Measurements from ENCODE around the gene OR52B2. TPM values are rescaled to one million over a fixed set of nuclear protein-coding genes. Genes with fewer than 3 reads are reported as not detected.

The OR52B2 gene
- total RNA-seq, 2 experiments from 2014 or later, result not detected

DNA sequence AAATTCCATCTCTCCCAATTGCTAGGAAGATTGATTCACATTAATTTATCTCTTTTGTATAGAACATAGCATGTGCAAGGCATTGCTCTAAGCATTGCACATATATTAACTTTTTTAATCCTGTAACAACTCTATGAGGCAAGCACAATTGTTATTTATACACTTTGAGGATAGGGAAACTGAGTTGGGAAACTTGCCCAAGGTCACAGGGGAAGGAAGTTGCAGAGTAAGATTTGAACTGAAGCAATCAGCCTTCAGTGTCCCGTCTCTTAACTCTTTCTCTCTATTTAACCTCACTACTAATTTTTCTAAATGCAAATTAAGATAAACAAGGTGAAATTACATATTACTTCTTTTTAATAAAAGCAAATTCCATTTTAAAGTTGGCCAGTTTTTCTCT is 40.5 kb downstream of the OR52B2 start:
- Mint-ChIP-seq H3K36me3 (no peaks in the 10 kb centered on the region), H3K4me1 (no peaks in the 10 kb centered on the region), H3K9me3 (no peaks in the 10 kb centered on the region), H3K27me3 (peaks cover 5% of the 10 kb centered on the region), H3K4me3 (no peak overlapping the region), H3K27ac (no peak overlapping the region)
- ATAC-seq (ENCODE audit: low read depth) (no peak), DNase-seq (no peak)
- POLR2A ChIA-PET, result no interaction called here

DNA sequence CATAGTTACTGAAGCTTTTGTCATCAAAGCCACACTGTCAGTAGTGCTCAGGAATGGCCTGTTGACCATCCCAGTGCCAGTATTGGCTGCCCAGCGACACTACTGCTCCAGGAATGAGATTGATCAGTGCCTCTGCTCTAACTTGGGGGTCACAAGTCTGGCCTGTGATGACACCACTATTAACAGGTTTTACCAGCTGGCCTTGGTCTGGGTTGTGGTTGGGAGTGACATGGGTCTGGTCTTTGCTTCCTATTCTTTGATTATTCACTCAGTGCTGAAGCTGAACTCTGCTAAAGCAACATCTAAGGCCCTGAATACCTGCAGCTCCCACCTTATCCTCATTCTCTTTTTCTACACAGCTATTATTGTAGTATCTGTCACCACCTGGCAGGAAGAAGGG is 41.1 kb downstream of the OR52B2 start:
- no peak overlapping the region for H3K4me3 Mint-ChIP-seq
- H3K4me1 Mint-ChIP-seq, result no peaks in the 10 kb centered on the region
- DNase-seq (no peak), ATAC-seq (ENCODE audit: low read depth) (no peak)
- POLR2A ChIA-PET, result no interaction called here
- no peaks in the 10 kb centered on the region for H3K36me3 Mint-ChIP-seq
- no peaks in the 10 kb centered on the region for H3K9me3 Mint-ChIP-seq
- H3K27me3 Mint-ChIP-seq, result peaks cover 5% of the 10 kb centered on the region
- H3K27ac Mint-ChIP-seq, result no peak overlapping the region

DNA sequence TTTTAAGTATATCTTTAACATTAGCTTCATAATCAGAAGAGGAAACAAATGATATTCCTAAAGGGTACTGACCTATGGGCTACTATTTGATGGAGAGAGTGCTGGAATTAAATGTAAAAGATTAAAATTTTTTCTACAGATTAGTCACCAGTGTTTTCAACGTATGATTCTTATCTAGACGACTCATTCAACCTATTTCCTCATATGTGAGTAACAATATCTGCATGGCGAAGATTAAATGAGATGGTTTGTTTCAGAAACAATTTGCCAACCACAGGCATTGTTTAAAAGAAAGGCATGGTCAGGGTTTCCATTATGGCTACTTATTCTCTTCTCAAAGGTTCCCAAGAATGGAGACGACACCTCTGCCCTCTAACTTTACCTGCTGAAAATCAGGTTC is 42.2 kb downstream of the OR52B2 start:
- no peak overlapping the region for H3K4me3 Mint-ChIP-seq
- no peaks in the 10 kb centered on the region for H3K36me3 Mint-ChIP-seq
- H3K9me3 Mint-ChIP-seq, result no peaks in the 10 kb centered on the region
- ATAC-seq (ENCODE audit: low read depth) (no peak), DNase-seq (no peak)
- POLR2A ChIA-PET, result no interaction called here
- peaks cover 5% of the 10 kb centered on the region for H3K27me3 Mint-ChIP-seq
- H3K4me1 Mint-ChIP-seq, result no peaks in the 10 kb centered on the region
- H3K27ac Mint-ChIP-seq, result no peak overlapping the region

DNA sequence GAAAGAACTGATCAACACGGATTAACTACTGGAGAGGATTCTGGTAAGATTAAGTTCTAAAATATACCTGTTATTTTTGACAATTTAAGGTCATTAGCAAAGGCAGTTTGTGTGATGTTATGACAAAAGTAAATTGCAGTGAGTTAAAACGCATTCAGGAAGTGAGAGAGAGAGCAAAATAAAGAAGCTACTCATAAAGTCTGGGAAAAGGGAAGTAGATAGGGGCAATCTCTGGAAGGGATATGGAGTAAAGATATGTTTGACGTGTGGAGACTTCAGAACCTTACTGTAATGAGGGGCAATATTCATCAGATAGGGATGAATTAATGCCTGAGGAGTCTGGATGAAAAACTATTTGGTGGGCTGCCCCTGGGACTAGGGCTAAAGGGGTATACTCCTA is 45.9 kb downstream of the OR52B2 start:
- no peak overlapping the region for H3K4me3 Mint-ChIP-seq
- no peaks in the 10 kb centered on the region for H3K36me3 Mint-ChIP-seq
- POLR2A ChIA-PET, result no interaction called here
- H3K4me1 Mint-ChIP-seq, result no peaks in the 10 kb centered on the region
- no peak for ATAC-seq (ENCODE audit: low read depth)
- H3K27me3 Mint-ChIP-seq, result peaks cover 5% of the 10 kb centered on the region
- no peak overlapping the region for H3K27ac Mint-ChIP-seq
- peaks cover 1% of the 10 kb centered on the region for H3K9me3 Mint-ChIP-seq
- no peak for DNase-seq

Other genes starting within 250 kb of the OR52B2 start
- not detected for gene OR56A3, start 228.1 kb downstream of the OR52B2 start, total RNA-seq
- not detected for gene OR56A5, start 201.8 kb downstream of the OR52B2 start, total RNA-seq
- not detected for gene OR52L1, start 183.3 kb downstream of the OR52B2 start, total RNA-seq
- not detected for gene OR56A4, start 163.4 kb downstream of the OR52B2 start, total RNA-seq
- not detected for gene OR56A1, start 139.6 kb downstream of the OR52B2 start, total RNA-seq
- gene OR56B4, start 62.6 kb downstream of the OR52B2 start, total RNA-seq, result not detected
- gene OR52W1, start 28.9 kb upstream of the OR52B2 start, total RNA-seq, result not detected
- gene C11orf42, start 35.2 kb upstream of the OR52B2 start, total RNA-seq, result not detected
- gene FHIP1B, start 64.3 kb upstream of the OR52B2 start, total RNA-seq, result 10 to 100 TPM; 33.3 to 34.9 TPM
- under 1 TPM; 0.20 to 0.22 TPM for gene CNGA4, start 68.8 kb upstream of the OR52B2 start, total RNA-seq
- gene CCKBR, start 89.5 kb upstream of the OR52B2 start, total RNA-seq, result not detected
- 1 to 10 TPM; 1.4 to 1.6 TPM for gene CAVIN3, start 150.2 kb upstream of the OR52B2 start, total RNA-seq
- gene SMPD1, start 220.1 kb upstream of the OR52B2 start, total RNA-seq, result 10 to 100 TPM; 40.7 to 42.6 TPM
- gene APBB1, start 248.8 kb upstream of the OR52B2 start, total RNA-seq, result 10 to 100 TPM; 64.0 to 69.2 TPM